Measurements from ENCODE around the gene IQCF2.

DNA sequence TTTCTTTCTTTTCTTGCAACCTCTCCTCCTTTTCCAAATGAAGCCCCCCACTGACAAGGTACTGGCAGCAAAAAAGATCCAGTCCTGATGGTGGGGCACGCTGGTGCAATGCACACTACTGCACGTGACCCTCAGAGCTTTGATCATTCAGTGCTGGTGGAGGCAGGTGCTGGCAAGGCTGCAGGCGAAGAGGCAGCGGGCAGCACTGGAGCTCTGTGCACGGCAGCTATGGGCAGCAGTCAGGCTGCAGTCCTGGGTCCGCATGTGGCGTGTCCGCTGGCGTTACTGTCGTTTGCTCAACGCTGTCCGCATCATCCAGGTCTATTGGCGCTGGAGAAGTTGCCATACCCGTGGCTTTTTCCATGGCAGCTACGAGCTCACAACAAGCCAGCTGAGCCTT, 42.3 kb upstream of the IQCF2 start:
- no peak for TF ChIP-seq CHD2 (IDR thresholded peaks at IDR 0.05; ENCODE audit: low read depth, low read length)
- TF ChIP-seq HMG20A (CRISPR knock-in tag; IDR thresholded peaks at IDR 0.05; ENCODE audit: borderline replicate concordance) = no peak
- no peak for TF ChIP-seq STAT5B (CRISPR knock-in tag; IDR thresholded peaks at IDR 0.05)
- TF ChIP-seq CTCF (CRISPR knock-in tag; IDR thresholded peaks at IDR 0.05) = no peak

All from HepG2 (cell line).